Gastrocnemius medialis (tissue), 4 donors: Measurements from ENCODE around the gene SKAP2.

Source experiments
- POLR2A ChIP-seq, 2 donors: fragments of 450-650 bp; IDR thresholded peaks; one replicate each; pipeline ENCODE4 v1.6.1; 2017; ENCODE audit warnings: antibody characterized with exemption in 2 of 2, mild to moderate bottlenecking in 2 of 2, moderate library complexity in 2 of 2
- TF ChIP-seq, protein P1 (sequence below), 5 experiments: fragments of 450-650 bp in 3 of 5; fragments of 200-600 bp in 2 of 5; sonication (generic) in 2 of 5; IDR thresholded peaks in 4 of 5; conservative IDR thresholded peaks in 1 of 5; 1 replicate in 4 of 5; 2 replicates in 1 of 5; pipeline ENCODE4 v1.5.1; 2016 to 2019; ENCODE audit warnings: antibody characterized with exemption in 5 of 5, mild to moderate bottlenecking in 3 of 5, moderate library complexity in 3 of 5

DNA sequence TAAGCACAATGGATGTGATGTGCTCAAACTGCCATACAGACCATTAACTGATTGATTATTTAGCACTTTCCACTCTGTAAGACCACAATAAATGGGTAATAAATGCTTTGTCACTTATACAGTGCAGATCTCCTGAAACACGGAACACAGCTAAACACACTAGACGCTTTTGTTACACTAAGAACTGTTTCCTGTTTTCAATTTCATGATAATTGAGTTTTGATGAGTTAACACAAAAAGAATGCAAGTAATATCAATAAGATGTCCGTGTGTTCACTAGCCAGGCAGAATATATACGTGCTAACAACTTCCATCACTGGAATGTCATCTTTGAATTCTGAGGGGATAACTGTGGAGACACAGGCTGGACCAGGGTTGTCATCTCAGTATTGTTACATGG, 178.8 kb downstream of the SKAP2 start:
- TF ChIP-seq, protein P1, sequence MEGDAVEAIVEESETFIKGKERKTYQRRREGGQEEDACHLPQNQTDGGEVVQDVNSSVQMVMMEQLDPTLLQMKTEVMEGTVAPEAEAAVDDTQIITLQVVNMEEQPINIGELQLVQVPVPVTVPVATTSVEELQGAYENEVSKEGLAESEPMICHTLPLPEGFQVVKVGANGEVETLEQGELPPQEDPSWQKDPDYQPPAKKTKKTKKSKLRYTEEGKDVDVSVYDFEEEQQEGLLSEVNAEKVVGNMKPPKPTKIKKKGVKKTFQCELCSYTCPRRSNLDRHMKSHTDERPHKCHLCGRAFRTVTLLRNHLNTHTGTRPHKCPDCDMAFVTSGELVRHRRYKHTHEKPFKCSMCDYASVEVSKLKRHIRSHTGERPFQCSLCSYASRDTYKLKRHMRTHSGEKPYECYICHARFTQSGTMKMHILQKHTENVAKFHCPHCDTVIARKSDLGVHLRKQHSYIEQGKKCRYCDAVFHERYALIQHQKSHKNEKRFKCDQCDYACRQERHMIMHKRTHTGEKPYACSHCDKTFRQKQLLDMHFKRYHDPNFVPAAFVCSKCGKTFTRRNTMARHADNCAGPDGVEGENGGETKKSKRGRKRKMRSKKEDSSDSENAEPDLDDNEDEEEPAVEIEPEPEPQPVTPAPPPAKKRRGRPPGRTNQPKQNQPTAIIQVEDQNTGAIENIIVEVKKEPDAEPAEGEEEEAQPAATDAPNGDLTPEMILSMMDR (IDR thresholded peaks at IDR 0.05 in 4 of 5, conservative IDR thresholded peaks at IDR 0.05 in 1 of 5): no peak
- TF ChIP-seq POLR2A (IDR thresholded peaks at IDR 0.05): no peak
